Stomach smooth muscle (tissue), 2 donors: ENCODE measurements around the gene UNC13B.
"Not testable (repeated sequence)": the region's sequence is repeated elsewhere in the genome, so short reads cannot be mapped to it uniquely, and the experiment has no call there.

ENCODE experiments used
- H3K27ac ChIP-seq: one replicate; pipeline ENCODE4 v1.7.0; 2013; ENCODE audit warnings: mild to moderate bottlenecking, low read length, inconsistent platforms
- H3K27me3 ChIP-seq, 2 donors: one replicate each; pipeline ENCODE4 v1.7.0; 2013; ENCODE audit warnings: low read length in 2 of 2; ENCODE audit not compliant: insufficient read depth in 2 of 2, control insufficient read depth in 1 of 2
- H3K36me3 ChIP-seq, 2 donors: one replicate each; pipeline ENCODE4 v1.7.0; 2013; ENCODE audit warnings: low read length in 2 of 2; ENCODE audit not compliant: control insufficient read depth in 2 of 2, insufficient read depth in 2 of 2
- H3K4me1 ChIP-seq: one replicate; pipeline ENCODE4 v1.7.0; 2013; ENCODE audit warnings: low read length; ENCODE audit not compliant: control insufficient read depth, insufficient read depth
- H3K4me3 ChIP-seq, 2 donors: one replicate each; pipeline ENCODE4 v1.7.0; 2013; ENCODE audit warnings: low read length in 2 of 2
- H3K9ac ChIP-seq, 2 donors: one replicate each; pipeline ENCODE4 v1.7.0; 2013; ENCODE audit warnings: low read length in 2 of 2, mild to moderate bottlenecking in 1 of 2
- H3K9me3 ChIP-seq, 2 donors: one replicate each; pipeline ENCODE4 v1.7.0; 2013; ENCODE audit warnings: low read length in 2 of 2; ENCODE audit not compliant: control insufficient read depth in 2 of 2
- donor health status: healthy.
- donor health status: Pancreatic carcinoma.

Gene UNC13B

GRCh38 chr9:35164711-35165110 is 2.9 kb downstream of the UNC13B start:
- Histone ChIP-seq H3K9me3 (no peaks in the 10 kb centered on the region), H3K4me3 (no peak overlapping the region), H3K27ac (no peak overlapping the region), H3K36me3 (no peaks in the 10 kb centered on the region), H3K4me1 (no peaks in the 10 kb centered on the region), H3K9ac (no peak overlapping the region), H3K27me3 (no peaks in the 10 kb centered on the region)

GRCh38 chr9:35167429-35167828 is 5.6 kb downstream of the UNC13B start:
- not testable (repeated sequence) for H3K9ac ChIP-seq, H3K27ac ChIP-seq

GRCh38 chr9:35168963-35169362 is 7.2 kb downstream of the UNC13B start:
- no peaks in the 10 kb centered on the region for H3K9me3 ChIP-seq
- H3K9ac ChIP-seq, result no peak overlapping the region
- no peak overlapping the region for H3K4me3 ChIP-seq
- no peaks in the 10 kb centered on the region for H3K4me1 ChIP-seq
- no peak overlapping the region for H3K27ac ChIP-seq
- no peaks in the 10 kb centered on the region for H3K27me3 ChIP-seq
- H3K36me3 ChIP-seq, result no peaks in the 10 kb centered on the region

More at GRCh38 chr9:35167429-35167828, 5.6 kb downstream of the UNC13B start:
- not testable (repeated sequence) for H3K4me1 ChIP-seq, H3K9me3 ChIP-seq, H3K27me3 ChIP-seq, H3K4me3 ChIP-seq, H3K36me3 ChIP-seq

- H3K27me3 ChIP-seq, result no peaks in the 10 kb centered on the region
- no peak overlapping the region for H3K9ac ChIP-seq
- H3K9me3 ChIP-seq, result no peaks in the 10 kb centered on the region
- no peak overlapping the region for H3K4me3 ChIP-seq
- H3K36me3 ChIP-seq, result no peaks in the 10 kb centered on the region
- no peaks in the 10 kb centered on the region for H3K4me1 ChIP-seq
- no peak overlapping the region for H3K27ac ChIP-seq
These were observed 11.1 kb downstream of the UNC13B start for GRCh38 chr9:35172878-35173277.

GRCh38 chr9:35177520-35177919 is 15.7 kb downstream of the UNC13B start:
- H3K9me3 ChIP-seq, result no peaks in the 10 kb centered on the region
- no peak overlapping the region for H3K9ac ChIP-seq
- H3K27ac ChIP-seq, result no peak overlapping the region
- no peaks in the 10 kb centered on the region for H3K27me3 ChIP-seq
- no peaks in the 10 kb centered on the region for H3K4me1 ChIP-seq
- H3K4me3 ChIP-seq, result no peak overlapping the region
- no peaks in the 10 kb centered on the region for H3K36me3 ChIP-seq

GRCh38 chr9:35179347-35180280 is 17.8 kb downstream of the UNC13B start:
- H3K27ac ChIP-seq, result no peak overlapping the region
- no peaks in the 10 kb centered on the region for H3K9me3 ChIP-seq
- H3K9ac ChIP-seq, result no peak overlapping the region
- H3K4me1 ChIP-seq, result no peaks in the 10 kb centered on the region
- no peaks in the 10 kb centered on the region for H3K27me3 ChIP-seq
- H3K4me3 ChIP-seq, result no peak overlapping the region
- H3K36me3 ChIP-seq, result no peaks in the 10 kb centered on the region

GRCh38 chr9:35180801-35181200 is 19.0 kb downstream of the UNC13B start:
- H3K27me3 ChIP-seq, result no peaks in the 10 kb centered on the region
- H3K27ac ChIP-seq, result no peak overlapping the region
- no peaks in the 10 kb centered on the region for H3K9me3 ChIP-seq
- no peaks in the 10 kb centered on the region for H3K36me3 ChIP-seq
- H3K9ac ChIP-seq, result no peak overlapping the region
- H3K4me3 ChIP-seq, result no peak overlapping the region
- no peaks in the 10 kb centered on the region for H3K4me1 ChIP-seq

- H3K9me3 ChIP-seq, H3K4me1 ChIP-seq, H3K36me3 ChIP-seq, H3K9ac ChIP-seq, H3K4me3 ChIP-seq, H3K27me3 ChIP-seq, H3K27ac ChIP-seq: not testable (repeated sequence)
These were observed 20.6 kb downstream of the UNC13B start for GRCh38 chr9:35182401-35182800.

- H3K27me3 ChIP-seq, H3K27ac ChIP-seq, H3K9me3 ChIP-seq, H3K4me3 ChIP-seq, H3K4me1 ChIP-seq, H3K36me3 ChIP-seq, H3K9ac ChIP-seq: not testable (repeated sequence)
These were observed 21.4 kb downstream of the UNC13B start for GRCh38 chr9:35182996-35183754.

GRCh38 chr9:35183755-35184480 is 22.1 kb downstream of the UNC13B start:
- not testable (repeated sequence) for H3K4me3 ChIP-seq, H3K4me1 ChIP-seq, H3K27me3 ChIP-seq, H3K36me3 ChIP-seq, H3K9me3 ChIP-seq, H3K9ac ChIP-seq, H3K27ac ChIP-seq
